GM23248 (cell line): ENCODE measurements around the gene MBNL1. TPM values are rescaled to one million over a fixed set of nuclear protein-coding genes. Genes with fewer than 3 reads are reported as not detected.

Source experiments
- DNase-seq: peaks from one replicate; pipeline ENCODE4 v3.0.0-alpha.2; 2015
- H2AFZ ChIP-seq: fragments of 200-600 bp; sonication (generic); 2 replicates; pipeline ENCODE4 v1.6.1; 2016; ENCODE audit warnings: antibody characterized with exemption
- H3F3A ChIP-seq: fragments of 200-600 bp; sonication (generic); 2 replicates; pipeline ENCODE4 v1.6.1; 2016; ENCODE audit warnings: mild to moderate bottlenecking, antibody characterized with exemption, mixed run types; ENCODE audit not compliant: insufficient read depth
- H3K27ac ChIP-seq: fragments of 200-600 bp; sonication (generic); 2 replicates; pipeline ENCODE4 v1.5.1; 2016; ENCODE audit warnings: mild to moderate bottlenecking
- H3K27me3 ChIP-seq: fragments of 200-600 bp; sonication (generic); replicated peaks from 2 replicates; pipeline ENCODE4 v1.6.1; 2016; ENCODE audit warnings: mild to moderate bottlenecking; ENCODE audit not compliant: insufficient read depth
- H3K36me3 ChIP-seq: fragments of 200-600 bp; sonication (generic); 2 replicates; pipeline ENCODE4 v1.6.1; 2016; ENCODE audit warnings: low read depth, mild to moderate bottlenecking
- H3K4me1 ChIP-seq: fragments of 200-600 bp; sonication (generic); 2 replicates; pipeline ENCODE4 v1.6.1; 2016; ENCODE audit warnings: mild to moderate bottlenecking; ENCODE audit not compliant: insufficient read depth
- H3K4me2 ChIP-seq: fragments of 200-600 bp; sonication (generic); one replicate; pipeline ENCODE4 v1.6.1; 2016; ENCODE audit warnings: mild to moderate bottlenecking; ENCODE audit not compliant: unreplicated experiment
- H3K4me3 ChIP-seq: fragments of 200-600 bp; sonication (generic); 2 replicates; pipeline ENCODE4 v1.5.1; 2016; ENCODE audit warnings: mild to moderate bottlenecking
- H3K79me2 ChIP-seq: fragments of 200-600 bp; sonication (generic); 2 replicates; pipeline ENCODE4 v1.6.1; 2016; ENCODE audit warnings: mild to moderate bottlenecking; ENCODE audit not compliant: insufficient read depth
- H3K9ac ChIP-seq: fragments of 200-600 bp; sonication (generic); 2 replicates; pipeline ENCODE4 v1.6.1; 2016; ENCODE audit warnings: mild to moderate bottlenecking
- H3K9me2 ChIP-seq: fragments of 200-600 bp; sonication (generic); 2 replicates; pipeline ENCODE4 v1.6.1; 2016; ENCODE audit warnings: mixed run types, mild to moderate bottlenecking, moderate library complexity; ENCODE audit not compliant: insufficient read depth
- H3K9me3 ChIP-seq: fragments of 200-600 bp; sonication (generic); one replicate; pipeline ENCODE4 v1.6.1; 2017; ENCODE audit warnings: low read depth
- H4K20me1 ChIP-seq: fragments of 200-600 bp; sonication (generic); 2 replicates; pipeline ENCODE4 v1.6.0; 2016; ENCODE audit not compliant: insufficient read depth
- EZH2 ChIP-seq: fragments of 200-600 bp; sonication (generic); IDR thresholded peaks from 2 replicates; pipeline ENCODE4 v1.6.1; 2018; ENCODE audit warnings: antibody characterized with exemption, mild to moderate bottlenecking; ENCODE audit not compliant: insufficient read depth, poor library complexity, severe bottlenecking
- EZH2phosphoT487 ChIP-seq: fragments of 200-600 bp; sonication (generic); IDR thresholded peaks from 2 replicates; pipeline ENCODE4 v1.6.1; 2018; ENCODE audit warnings: antibody characterized with exemption, moderate library complexity, mild to moderate bottlenecking, low read depth; ENCODE audit not compliant: insufficient read depth
- WGBS, 2 experiments: methylation state at CpG; one replicate each; pipeline ENCODE4 v1.1.6; 2015 to 2017; ENCODE audit warnings: low lambda C conversion rate in 2 of 2, low coverage in 1 of 2; ENCODE audit errors: missing lambda C conversion rate in 2 of 2; 5-methylcytosine and 5-hydroxymethylcytosine counted together
- in situ Hi-C: fragments of 300-500 bp; cut with MboI; formaldehyde crosslinking; loops from 2 replicates; pipeline ENCODE4 v1.15.0; 2020
- polyA plus RNA-seq: library from polyadenylated mRNA; unstranded; fragments of >200 nt; fragmentation: Nextera tagmentation; extraction: Ambion mirVana; gene quantifications from 2 replicates; pipeline ENCODE4 v1.2.1, GENCODE V29; 2016
- total RNA-seq: library from RNA; depleted of rRNA; stranded (reverse); fragments of >200 nt; shearing (Covaris generic); gene quantifications from 2 replicates; pipeline ENCODE4 v1.2.3, GENCODE V29; 2014

Gene MBNL1
- total and polyA plus RNA-seq, 2 experiments from 2014 or later, result 89.5 to 262 TPM

DNA sequence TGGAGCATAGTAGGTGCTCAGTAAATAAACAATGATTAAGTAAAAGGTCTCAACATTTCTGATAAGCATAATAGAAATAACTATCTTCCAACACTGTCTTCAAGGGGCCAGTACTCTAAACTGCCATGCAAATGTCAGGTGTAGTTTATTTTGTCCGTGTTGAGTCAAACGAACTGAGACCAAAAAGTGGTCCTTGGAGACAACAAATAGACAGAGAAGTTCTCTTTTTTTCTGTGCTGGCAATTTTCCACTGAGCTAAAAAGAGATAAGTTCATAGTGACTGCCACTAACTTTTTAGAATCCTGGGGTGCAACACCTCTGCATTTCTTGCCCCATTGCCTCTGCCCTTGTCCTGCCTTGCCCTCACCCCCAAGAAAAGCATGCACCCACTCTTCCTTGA lies 14.7 kb upstream of the MBNL1 start:
- no peaks in the 10 kb centered on the region; the same call in 1 of the 2 replicates for H3K9me2 ChIP-seq
- H4K20me1 ChIP-seq, result no peaks in the 10 kb centered on the region
- 74 to 81% methylated on average over 2 of the region's 2 CpGs for WGBS, 2 experiments
- in situ Hi-C loops, result no loop called here
- no peak overlapping the region for H2AFZ ChIP-seq
- peaks cover 16% of the 10 kb centered on the region for H3K4me1 ChIP-seq
- H3K4me2 ChIP-seq, result no peak overlapping the region
- DNase-seq, result no peak
- H3K4me3 ChIP-seq, result no peak overlapping the region
- no peaks in the 10 kb centered on the region for H3K79me2 ChIP-seq
- H3K9me3 ChIP-seq, result no peaks in the 10 kb centered on the region
- no peaks in the 10 kb centered on the region for H3K27me3 ChIP-seq
- no peak overlapping the region for H3K9ac ChIP-seq
- peaks cover 15% of the 10 kb centered on the region for H3F3A ChIP-seq
- H3K36me3 ChIP-seq, result no peaks in the 10 kb centered on the region
- H3K27ac ChIP-seq, result no peak overlapping the region
- TF ChIP-seq EZH2 (no peak), EZH2phosphoT487 (no peak)

DNA sequence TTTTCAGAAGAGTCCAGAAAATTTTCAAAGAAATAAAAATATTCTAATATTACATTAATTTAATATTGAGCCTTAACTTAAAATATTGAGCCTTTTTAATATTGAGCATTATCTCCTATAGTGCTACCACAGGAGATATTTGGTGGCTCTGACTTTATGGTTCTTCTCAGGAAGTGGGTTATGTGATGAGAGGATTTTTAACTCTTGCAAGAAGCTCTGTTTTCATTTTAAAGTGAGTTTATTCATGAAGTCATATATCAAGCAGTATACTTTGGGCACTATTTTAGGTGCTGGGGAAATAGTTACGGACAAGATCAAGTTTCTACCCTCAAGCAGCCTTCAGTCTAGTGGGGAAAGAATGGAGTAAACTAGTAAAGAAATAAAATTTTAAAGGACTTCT lies 13.4 kb upstream of the MBNL1 start:
- H3K27me3 ChIP-seq, result no peaks in the 10 kb centered on the region
- H3K9ac ChIP-seq, result no peak overlapping the region
- no peak overlapping the region for H3K4me2 ChIP-seq
- peaks cover 28% of the 10 kb centered on the region for H3K4me1 ChIP-seq
- no peaks in the 10 kb centered on the region for H3K79me2 ChIP-seq
- in situ Hi-C loops, result no loop called here
- no peak overlapping the region for H3K27ac ChIP-seq
- H3K4me3 ChIP-seq, result no peak overlapping the region
- WGBS, 2 experiments, result 84 to 93% methylated on average over 1 of the region's 1 CpG
- no peaks in the 10 kb centered on the region for H4K20me1 ChIP-seq
- peaks cover 16% of the 10 kb centered on the region for H3F3A ChIP-seq
- no peaks in the 10 kb centered on the region for H3K9me3 ChIP-seq
- no peak overlapping the region for H2AFZ ChIP-seq
- TF ChIP-seq EZH2 (no peak), EZH2phosphoT487 (no peak)
- DNase-seq, result no peak
- no peaks in the 10 kb centered on the region; the same call in 1 of the 2 replicates for H3K9me2 ChIP-seq
- H3K36me3 ChIP-seq, result no peaks in the 10 kb centered on the region

DNA sequence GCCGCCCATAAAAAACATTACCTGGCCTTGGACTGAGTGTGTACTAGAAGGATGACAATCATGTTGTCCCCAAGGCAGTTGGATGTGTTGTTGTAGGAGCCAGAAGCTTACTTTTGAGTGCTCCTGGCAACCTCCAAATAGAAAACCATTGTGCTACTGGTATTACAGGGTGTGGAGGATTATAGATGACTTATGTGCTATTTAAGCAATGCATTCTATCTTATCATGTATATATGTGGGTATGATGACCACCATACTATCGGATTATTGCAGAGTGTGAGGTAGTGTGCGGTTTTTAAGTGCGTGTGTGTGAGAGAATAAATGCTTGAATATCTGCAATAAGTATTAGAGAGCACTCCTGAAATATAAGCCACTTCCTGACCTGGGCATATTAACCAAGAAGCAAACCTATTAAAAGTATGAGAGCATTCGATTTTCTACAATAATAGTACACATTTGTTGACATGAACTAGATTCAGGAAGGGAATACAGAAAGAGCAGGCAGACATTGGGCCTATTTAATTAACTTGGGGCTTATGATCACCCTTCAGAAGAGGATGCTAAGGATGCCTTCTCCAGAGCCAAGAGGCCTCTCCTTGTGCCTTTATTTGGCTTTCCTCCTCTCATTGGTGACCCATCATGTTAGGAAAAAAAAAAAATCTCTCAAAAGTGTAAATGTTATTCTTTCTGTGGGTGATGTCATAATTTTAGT lies 11.7 kb upstream of the MBNL1 start:
- Histone ChIP-seq H2AFZ (no peak overlapping the region), H3K4me3 (no peak overlapping the region), H4K20me1 (no peaks in the 10 kb centered on the region), H3K36me3 (no peaks in the 10 kb centered on the region), H3F3A (peaks cover 16% of the 10 kb centered on the region), H3K9me3 (no peaks in the 10 kb centered on the region), H3K27ac (peak overlapping the region; percentile 72; the same call in 1 of the 2 replicates), H3K9ac (no peak overlapping the region), H3K9me2 (peaks cover under 1% of the 10 kb centered on the region; the same call in 1 of the 2 replicates), H3K79me2 (no peaks in the 10 kb centered on the region), H3K4me1 (peaks cover 28% of the 10 kb centered on the region), H3K4me2 (no peak overlapping the region), H3K27me3 (no peaks in the 10 kb centered on the region)
- no peak for TF ChIP-seq EZH2
- TF ChIP-seq EZH2phosphoT487, result no peak
- in situ Hi-C loops, result no loop called here
- WGBS, 2 experiments, result 95% methylated on average over 5 of the region's 5 CpGs
- DNase-seq, result peak; percentile 52

DNA sequence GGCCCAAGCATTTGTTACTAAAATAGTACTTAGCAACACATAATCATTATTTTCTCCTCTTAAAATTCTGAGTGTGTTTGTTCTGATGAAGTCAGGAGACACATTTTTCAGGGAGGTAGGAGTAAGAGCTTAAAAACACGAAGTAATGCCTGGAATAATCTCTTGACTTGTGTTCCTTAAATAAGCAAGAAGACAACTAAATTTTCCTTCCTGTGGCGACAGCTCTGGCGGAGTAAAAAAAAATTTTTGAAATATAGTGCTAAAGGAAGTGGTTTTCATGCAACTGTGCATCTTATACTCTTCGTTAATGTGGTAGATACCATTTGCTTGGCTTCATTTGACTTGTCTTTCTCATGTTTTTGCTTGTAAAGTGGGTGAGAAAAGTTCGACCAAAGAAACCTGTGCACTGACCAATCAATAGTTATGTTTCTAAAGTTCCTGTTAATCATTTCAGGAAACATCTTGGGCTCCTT lies 11.1 kb upstream of the MBNL1 start:
- H3K27ac ChIP-seq, result peak overlapping the region; percentile 72
- peaks cover 3% of the 10 kb centered on the region; the same call in 1 of the 2 replicates for H3K9me2 ChIP-seq
- peaks cover 28% of the 10 kb centered on the region for H3K4me1 ChIP-seq
- peaks cover 16% of the 10 kb centered on the region for H3F3A ChIP-seq
- no peaks in the 10 kb centered on the region for H3K9me3 ChIP-seq
- peak overlapping the region; percentile 52 for H3K4me2 ChIP-seq
- in situ Hi-C loops, result no loop called here
- no peak overlapping the region for H3K4me3 ChIP-seq
- 80 to 88% methylated on average over 5 of the region's 5 CpGs for WGBS, 2 experiments
- no peaks in the 10 kb centered on the region for H4K20me1 ChIP-seq
- peak overlapping the region; percentile 35 for H3K9ac ChIP-seq
- no peaks in the 10 kb centered on the region for H3K79me2 ChIP-seq
- H3K36me3 ChIP-seq, result no peaks in the 10 kb centered on the region
- no peak for DNase-seq
- TF ChIP-seq EZH2 (no peak), EZH2phosphoT487 (no peak)
- no peak overlapping the region for H2AFZ ChIP-seq
- H3K27me3 ChIP-seq, result no peaks in the 10 kb centered on the region
